ENCODE measurements around the gene MKI67.

GRCh38 chr10:128158021-128158795, 32.0 kb upstream of the MKI67 start:
- no peak for TF ChIP-seq CTCF (IDR thresholded peaks at IDR 0.05)
- no peak for TF ChIP-seq POLR2A (IDR thresholded peaks at IDR 0.05)
